GM12878 (cell line): ENCODE data around the gene SPOP.

Experiments
- ASH2L ChIP-seq: fragments of 300-600, 200-600 bp; sonication (generic); IDR thresholded peaks from 2 replicates; pipeline ENCODE4 v1.6.1; 2017; ENCODE audit warnings: low read depth, mild to moderate bottlenecking, borderline replicate concordance
- ATF7 ChIP-seq: fragments of 450-650 bp; IDR thresholded peaks from 2 replicates; pipeline ENCODE4 v1.6.1; 2016; ENCODE audit warnings: low read depth, mild to moderate bottlenecking
- BCL11A ChIP-seq: IDR thresholded peaks from 2 replicates; pipeline ENCODE4 v1.6.1; 2011; ENCODE audit warnings: low read depth, low read length
- CEBPB ChIP-seq, 2 experiments: fragments of 150-350 bp in 1 of 2; IDR thresholded peaks; 2 replicates each; pipeline ENCODE4 v1.6.1; 2012 to 2014; ENCODE audit warnings: low read depth in 2 of 2, low read length in 2 of 2, borderline replicate concordance in 1 of 2, inconsistent platforms in 1 of 2
- CTCF ChIP-seq, 3 experiments: IDR thresholded peaks in 2 of 3; conservative IDR thresholded peaks in 1 of 3; 2 replicates each; pipeline ENCODE4 v1.5.1; 2011; ENCODE audit warnings: low read depth in 3 of 3, low read length in 3 of 3, mild to moderate bottlenecking in 3 of 3, control low read depth in 2 of 3, moderate library complexity in 2 of 3, inconsistent platforms in 1 of 3, mixed read lengths in 1 of 3; ENCODE audit not compliant: control insufficient read depth in 2 of 3, insufficient read depth in 1 of 3; ENCODE audit errors: extremely low read depth in 1 of 3
- EP300 ChIP-seq, 2 experiments: fragments of 150-350 bp in 1 of 2; IDR thresholded peaks; 2 replicates each; pipeline ENCODE4 v1.6.1; 2011 to 2012; ENCODE audit warnings: low read depth in 2 of 2, low read length in 2 of 2, borderline replicate concordance in 1 of 2, improper control_type of control experiment in 1 of 2, inconsistent platforms in 1 of 2; ENCODE audit not compliant: control insufficient read depth in 1 of 2
- FOS ChIP-seq: IDR thresholded peaks from 3 replicates; pipeline ENCODE4 v1.6.1; 2011; ENCODE audit warnings: borderline replicate concordance; ENCODE audit not compliant: insufficient read length; ENCODE audit errors: extremely low read depth
- GATAD2B ChIP-seq: fragments of 450-650 bp; conservative IDR thresholded peaks from 2 replicates; pipeline ENCODE4 v1.6.1; 2017; ENCODE audit warnings: low read depth, mild to moderate bottlenecking, moderate library complexity
- MYC ChIP-seq: IDR thresholded peaks from 2 replicates; pipeline ENCODE4 v1.6.1; 2011; ENCODE audit warnings: mild to moderate bottlenecking, low read length, moderate library complexity, inconsistent platforms; ENCODE audit not compliant: insufficient read depth, insufficient replicate concordance, insufficient read length, severe bottlenecking
- PKNOX1 ChIP-seq: fragments of 450-650 bp; IDR thresholded peaks from 2 replicates; pipeline ENCODE4 v1.6.1; 2016; ENCODE audit warnings: mild to moderate bottlenecking
- POLR2A ChIP-seq: IDR thresholded peaks from 2 replicates; pipeline ENCODE4 v1.6.1; 2011; ENCODE audit warnings: low read depth, mild to moderate bottlenecking, low read length
- SMC3 ChIP-seq: IDR thresholded peaks from 2 replicates; pipeline ENCODE4 v1.6.1; 2011; ENCODE audit warnings: low read length, improper control_type of control experiment, borderline replicate concordance
- ZBED1 ChIP-seq: IDR thresholded peaks from 2 replicates; pipeline ENCODE4 v1.6.1; 2016; ENCODE audit warnings: borderline replicate concordance
- TF ChIP-seq, protein P1 (sequence below): IDR thresholded peaks from 2 replicates; pipeline ENCODE4 v1.6.1; 2012; ENCODE audit warnings: low read depth, low read length, improper control_type of control experiment

GRCh38 chr17:49715216-49715615 lies 37.3 kb upstream of the SPOP start:
- TF ChIP-seq PKNOX1 (no peak), SMC3 (no peak), MYC (no peak), POLR2A (no peak), BCL11A (no peak), FOS (no peak), EP300 (IDR thresholded peaks at IDR 0.05; ENCODE audit: borderline replicate concordance in 1 of 2, control insufficient read depth in 1 of 2, low read depth in 2 of 2, low read length in 2 of 2) (no peak), CEBPB (IDR thresholded peaks at IDR 0.05; ENCODE audit: borderline replicate concordance in 1 of 2, low read depth in 2 of 2, low read length in 2 of 2) (no peak), ATF7 (no peak), GATAD2B (no peak), ZBED1 (no peak), ASH2L (no peak), CTCF (IDR thresholded peaks at IDR 0.05 in 2 of 3, conservative IDR thresholded peaks at IDR 0.05 in 1 of 3; ENCODE audit: control insufficient read depth in 2 of 3, extremely low read depth in 1 of 3, insufficient read depth in 1 of 3, low read depth in 3 of 3, low read length in 3 of 3) (no peak)
- TF ChIP-seq, protein P1, sequence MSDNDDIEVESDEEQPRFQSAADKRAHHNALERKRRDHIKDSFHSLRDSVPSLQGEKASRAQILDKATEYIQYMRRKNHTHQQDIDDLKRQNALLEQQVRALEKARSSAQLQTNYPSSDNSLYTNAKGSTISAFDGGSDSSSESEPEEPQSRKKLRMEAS = no peak
